NCI-H128 (cell line): ENCODE measurements around the gene ZBTB42.
A peak's percentile ranks its signal among the peaks of the same experiment; 100 is the strongest.

Source experiments
- DNase-seq: peaks from one replicate; lab custom pipeline; 2025; ENCODE audit not compliant: unreplicated experiment; lab: John Stamatoyannopoulos, UW

The ZBTB42 gene

DNA sequence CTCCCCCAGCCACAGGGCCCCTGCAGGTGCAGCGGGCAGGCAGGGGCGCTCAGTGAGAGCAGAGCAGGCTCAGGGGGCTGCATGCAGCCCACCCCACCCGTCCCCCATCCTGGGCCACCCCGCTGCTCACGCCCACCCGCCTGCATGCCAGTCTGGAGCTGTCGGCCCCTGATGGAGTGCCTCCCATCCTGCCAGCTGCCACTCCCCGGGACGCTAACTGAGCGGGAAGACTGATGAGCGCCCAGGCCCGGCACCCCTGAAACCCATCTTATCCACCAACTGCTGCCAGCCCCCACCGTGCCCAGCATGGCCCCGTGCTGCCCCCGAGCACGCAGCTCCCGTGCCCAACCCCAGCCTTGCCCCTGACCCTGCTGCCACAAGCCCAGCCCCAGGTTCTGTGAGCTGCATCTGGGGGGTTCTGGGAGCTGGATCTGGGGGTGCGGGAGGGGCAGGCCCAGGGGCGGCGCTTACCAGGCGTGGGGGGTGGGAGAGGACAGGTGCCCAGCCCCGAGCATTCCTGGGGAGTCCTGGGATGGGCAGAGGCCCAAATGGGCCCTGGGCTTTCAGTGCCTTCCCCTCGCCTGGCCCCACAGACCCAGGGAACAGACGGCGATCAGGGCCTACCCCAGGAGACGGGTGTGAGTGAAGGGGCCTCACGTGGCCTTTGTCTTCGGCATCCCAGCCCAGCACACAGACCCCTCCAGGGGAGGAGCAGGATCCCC lies 18.7 kb upstream of the ZBTB42 start:
- DNase-seq = no peak

DNA sequence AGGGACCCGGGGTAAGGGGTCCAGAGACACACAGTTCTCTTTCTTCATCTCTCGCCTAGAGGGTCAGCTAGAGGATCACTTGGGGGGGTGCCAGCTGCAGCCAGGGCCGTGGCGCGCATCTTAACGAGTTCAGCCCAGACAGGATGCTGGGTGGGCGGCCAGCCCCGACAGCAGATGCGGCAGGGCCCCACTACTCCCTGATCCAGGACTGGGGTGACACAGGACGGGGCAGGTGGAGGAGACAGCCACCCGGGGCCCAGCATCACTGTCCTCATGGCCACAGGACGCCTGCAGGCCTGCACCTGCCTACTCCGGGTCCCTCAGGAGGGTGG lies 18.1 kb upstream of the ZBTB42 start:
- no peak for DNase-seq

DNA sequence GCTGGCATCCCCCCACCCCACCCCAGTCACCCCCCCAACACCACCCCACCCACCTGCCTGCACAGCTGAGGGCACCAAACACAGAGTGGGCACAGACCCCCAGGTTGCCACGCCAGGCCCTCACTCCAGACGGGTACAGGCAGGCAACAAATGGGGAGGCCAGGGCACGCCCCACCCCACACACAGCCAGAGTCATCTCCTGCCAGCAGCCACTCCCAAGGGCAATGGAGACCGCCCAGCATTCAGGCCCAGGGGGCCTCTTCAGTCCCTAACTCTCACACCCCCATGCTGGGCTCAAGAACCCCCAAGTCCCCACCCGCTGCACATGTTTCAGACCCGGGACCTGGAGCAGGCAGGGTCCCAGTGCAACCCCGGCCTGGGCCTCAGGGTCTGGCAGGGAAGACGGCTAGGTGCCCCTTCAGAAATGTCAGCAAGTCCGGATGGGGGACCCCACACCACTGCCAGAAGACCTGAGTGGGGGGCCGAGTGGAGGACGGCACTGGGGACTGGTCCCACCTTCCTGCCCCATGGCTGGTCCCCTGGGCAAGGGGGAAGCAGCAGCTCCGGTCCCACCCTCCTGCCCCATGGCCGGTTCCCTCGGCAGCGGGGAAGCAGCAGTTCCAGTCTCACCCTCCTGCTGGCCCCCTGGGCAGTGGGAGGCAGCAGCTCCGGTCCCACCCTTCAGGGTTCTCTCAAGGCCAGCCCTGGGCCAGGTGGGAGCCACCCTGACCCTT lies 17.2 kb upstream of the ZBTB42 start:
- no peak for DNase-seq

DNA sequence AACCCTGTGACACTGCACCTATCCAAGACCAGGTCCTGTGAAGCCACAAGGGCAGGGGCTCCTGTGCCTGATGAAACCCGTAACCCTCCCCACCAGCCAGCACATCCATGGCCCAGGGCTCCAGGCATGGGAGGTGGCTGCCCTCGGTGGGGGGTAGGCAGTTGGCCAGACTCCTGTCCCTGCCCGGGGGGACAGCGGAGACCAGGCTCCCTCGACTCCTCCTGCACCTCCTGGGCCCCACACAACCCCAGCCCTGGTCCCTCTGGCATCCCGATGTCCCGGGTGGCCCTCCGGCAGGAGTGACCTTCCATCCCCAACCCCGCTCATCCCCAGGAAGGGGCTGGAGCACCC lies 16.7 kb upstream of the ZBTB42 start:
- DNase-seq = no peak

- DNase-seq = peak; percentile 64
Observed at GRCh38 chr14:104784846-104785707, 15.8 kb upstream of the ZBTB42 start.

- DNase-seq = no peak
Observed at GRCh38 chr14:104785708-104786080, 15.2 kb upstream of the ZBTB42 start.

DNA sequence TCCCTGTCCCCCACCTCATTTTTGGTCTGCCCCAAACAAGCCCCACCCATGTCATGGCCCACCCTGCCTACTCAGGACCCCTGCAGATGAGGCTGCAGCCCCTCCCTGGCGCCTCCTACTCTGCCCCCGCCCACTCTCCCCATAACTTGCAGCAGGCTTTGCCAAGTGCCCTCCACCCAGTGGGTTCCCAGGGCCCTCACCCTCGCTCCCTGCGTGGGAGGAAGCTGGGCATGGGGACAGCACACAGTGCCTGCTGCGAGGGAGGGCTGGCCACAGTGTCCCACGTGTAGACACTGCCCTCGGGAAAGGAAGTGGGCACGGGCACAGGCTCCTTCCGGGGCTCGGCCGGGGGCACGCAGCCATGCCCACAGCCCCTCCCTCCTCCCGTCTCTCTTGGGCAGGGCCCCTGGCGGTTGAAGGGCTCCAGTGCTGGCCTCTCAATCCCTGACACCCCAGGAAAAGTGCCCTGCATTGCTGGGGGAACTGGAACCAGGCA lies 14.8 kb upstream of the ZBTB42 start:
- no peak for DNase-seq

GRCh38 chr14:104786726-104787675 lies 13.9 kb upstream of the ZBTB42 start:
- DNase-seq = no peak

GRCh38 chr14:104787736-104788135 lies 13.2 kb upstream of the ZBTB42 start:
- DNase-seq = no peak

- DNase-seq = peak; percentile 82
Observed at GRCh38 chr14:104788161-104788818, 12.6 kb upstream of the ZBTB42 start.

DNA sequence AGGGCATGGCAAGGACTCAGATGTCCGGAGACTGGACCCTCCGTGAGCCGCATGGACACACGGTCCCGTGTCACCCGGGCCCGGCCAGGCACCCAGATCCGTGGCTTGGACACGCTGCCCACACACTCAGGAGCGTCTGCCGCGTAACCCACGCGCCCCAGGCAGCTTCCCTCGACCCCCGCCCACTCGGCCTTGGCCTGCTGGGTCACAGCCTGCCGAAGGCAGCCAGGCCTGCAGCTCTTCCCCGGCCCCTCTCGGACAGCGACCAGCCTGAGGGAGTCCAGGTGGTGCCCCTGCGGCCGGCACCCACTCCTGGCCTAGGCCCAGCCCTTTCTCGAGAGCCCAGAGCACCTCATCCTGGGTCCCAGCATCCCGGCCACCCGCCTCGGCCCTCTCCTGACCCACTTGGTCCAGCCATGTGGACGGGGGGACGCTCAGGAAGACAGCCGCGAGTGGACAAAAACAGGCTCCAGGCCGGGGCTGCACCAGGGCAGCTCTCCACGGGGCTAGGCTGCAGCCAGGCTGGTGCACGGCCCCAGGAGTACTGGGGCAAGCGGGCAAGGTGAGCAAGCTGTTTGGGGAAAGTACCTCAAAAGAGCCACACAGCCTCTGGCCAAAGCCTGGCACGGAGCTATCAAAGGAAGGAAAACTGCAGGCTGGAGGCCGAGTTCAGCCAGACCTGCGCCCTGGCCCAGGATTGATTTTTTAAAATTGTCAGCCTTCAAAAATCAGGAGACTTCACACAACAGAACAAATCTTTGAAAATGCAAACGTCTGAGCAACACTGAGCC lies 11.8 kb upstream of the ZBTB42 start:
- DNase-seq = no peak

DNA sequence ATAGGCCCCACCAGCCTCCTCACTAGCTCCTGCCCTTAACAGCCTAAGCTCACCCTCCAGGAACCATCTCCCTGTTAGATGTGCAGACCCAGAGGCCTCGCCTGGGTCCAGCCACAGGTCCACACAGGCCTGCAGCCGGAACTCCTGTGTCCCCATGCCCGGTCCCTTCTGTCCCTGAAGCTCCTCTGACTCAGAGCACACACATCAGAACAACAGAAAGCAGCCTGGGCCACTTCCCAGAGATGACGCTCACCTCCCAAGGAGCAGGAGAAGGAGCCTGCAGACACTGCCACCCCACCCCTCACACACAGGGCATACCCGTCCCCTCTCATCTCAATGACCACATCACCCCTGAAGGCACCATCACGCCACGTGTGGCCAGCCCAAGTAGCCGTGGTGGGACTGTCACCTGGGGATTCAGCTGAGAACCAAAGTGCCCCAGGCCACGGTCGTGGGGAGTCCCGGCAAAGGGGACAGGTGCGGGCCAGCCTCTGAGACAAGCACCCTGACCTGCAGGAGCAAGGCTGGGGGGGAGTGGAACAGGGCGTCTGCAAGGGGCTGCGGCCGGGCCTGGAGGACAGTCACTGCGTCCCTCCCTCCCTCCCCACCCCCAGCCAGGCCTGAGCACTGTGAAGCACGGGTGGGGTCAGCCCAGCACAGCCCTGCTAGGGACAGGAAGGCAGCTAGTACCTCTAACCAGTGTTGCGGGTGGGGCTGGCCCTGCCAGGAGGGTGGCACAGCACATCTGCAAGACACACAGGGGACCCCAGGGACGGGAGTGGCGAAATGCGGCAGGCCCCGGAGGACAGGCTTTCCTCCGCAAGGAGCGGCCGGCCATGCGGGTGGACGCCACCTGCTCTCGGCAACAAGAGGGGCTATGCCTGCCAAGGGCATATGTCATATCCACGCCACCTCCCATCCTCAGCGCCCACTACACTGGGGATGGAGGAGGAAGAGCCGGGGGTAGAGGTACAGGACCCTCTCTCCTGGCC lies 10.9 kb upstream of the ZBTB42 start:
- DNase-seq = no peak

DNA sequence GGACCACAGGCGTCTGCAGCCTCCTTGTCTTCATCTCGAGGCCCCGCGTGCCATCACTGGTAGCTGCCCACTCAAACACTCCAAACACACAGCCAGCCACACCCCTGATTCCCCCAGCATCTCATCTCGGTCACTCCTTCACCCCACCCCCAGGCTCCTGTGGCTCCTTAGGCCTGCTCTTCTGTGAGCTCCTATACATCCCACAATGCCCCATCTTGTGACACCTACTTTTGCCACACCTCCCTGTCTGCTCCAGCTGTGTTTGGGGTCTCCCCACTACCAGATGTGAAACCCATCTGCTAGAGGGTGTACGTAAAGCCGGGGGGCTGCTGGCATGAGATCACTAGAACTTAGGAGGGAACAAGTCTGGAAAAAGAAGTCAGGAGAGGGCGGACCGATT lies 9.5 kb upstream of the ZBTB42 start:
- no peak for DNase-seq

- DNase-seq = no peak
Observed at GRCh38 chr14:104792101-104792884, 8.6 kb upstream of the ZBTB42 start.

DNA sequence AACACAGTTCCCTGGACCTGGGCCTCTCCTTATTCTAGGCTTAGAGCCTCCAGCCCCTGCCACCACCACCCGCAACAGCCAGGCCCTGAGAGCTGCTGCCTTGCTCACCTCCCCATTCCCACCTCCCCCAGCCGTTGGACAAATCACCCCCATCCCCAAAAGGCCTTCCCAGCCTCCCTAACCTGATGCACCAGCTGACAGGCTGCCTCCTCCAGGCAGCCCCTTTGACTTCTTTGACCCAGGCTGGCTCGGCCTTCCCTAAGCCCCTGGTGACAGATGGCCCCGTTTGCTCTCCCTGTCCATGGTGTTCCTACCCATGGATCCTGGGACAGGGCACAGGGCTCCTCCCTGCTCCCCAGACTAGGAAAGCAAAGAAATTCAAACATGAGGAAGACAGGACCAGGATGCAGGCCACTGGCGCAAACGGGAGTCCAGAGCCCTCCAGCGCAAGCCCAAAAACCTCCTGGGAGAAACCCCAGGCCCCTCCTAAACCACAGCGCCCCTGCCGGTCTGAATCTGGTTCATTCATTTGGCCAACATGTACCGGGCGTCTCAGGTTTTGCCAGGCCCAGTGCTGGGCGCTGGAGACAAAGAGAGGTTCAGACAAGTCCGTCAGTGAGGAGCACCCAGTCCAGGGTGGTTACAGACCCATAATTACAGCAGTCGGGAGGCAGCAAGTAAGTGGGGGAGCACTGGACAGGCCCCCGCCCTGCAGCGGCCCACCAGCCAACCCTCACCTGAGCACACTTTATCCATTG lies 7.8 kb upstream of the ZBTB42 start:
- no peak for DNase-seq

GRCh38 chr14:104793703-104793959 lies 7.3 kb upstream of the ZBTB42 start:
- DNase-seq = no peak

DNA sequence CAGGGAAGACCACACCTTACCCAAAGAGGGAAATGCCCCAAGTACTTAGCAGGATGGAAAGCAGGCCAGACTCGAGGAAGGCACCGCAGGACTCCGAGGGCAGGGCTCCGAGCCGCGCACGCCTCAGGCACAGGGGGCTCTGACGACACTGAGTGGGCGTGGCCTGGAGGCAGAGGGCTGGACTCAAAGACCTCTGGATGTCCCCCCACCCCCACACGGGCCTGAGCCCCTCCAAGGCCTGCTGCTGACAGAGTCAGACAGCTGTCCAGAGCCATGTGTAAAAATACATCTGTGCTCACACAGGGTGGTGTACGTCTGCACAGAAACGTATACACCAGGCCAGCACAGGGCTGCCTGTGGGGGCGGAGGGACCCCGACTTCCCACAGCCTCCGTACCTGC lies 6.8 kb upstream of the ZBTB42 start:
- DNase-seq = no peak
